ENCODE data around the gene VAX1.

DNA sequence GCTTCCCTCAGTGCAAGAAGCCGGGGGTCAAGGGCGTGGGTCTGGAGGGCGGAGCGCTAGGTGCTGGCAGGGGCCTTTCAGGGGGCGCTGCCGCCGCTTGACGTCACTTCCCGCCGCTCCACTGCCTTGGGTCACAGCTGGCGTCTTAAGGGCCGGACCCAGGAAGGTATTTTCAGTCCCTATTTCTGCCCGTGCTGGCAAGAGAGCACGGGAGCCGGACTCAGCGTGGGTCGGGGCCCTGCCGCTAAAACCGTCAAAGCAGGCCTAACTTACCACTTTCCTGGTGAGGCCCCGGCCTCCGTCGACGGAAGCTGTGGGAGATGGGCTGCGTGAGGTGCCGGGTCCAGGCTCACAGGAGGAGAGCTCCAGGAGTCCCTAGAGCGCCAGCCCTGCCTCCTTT lies 12.0 kb downstream of the VAX1 start:
- TF ChIP-seq, protein P1, sequence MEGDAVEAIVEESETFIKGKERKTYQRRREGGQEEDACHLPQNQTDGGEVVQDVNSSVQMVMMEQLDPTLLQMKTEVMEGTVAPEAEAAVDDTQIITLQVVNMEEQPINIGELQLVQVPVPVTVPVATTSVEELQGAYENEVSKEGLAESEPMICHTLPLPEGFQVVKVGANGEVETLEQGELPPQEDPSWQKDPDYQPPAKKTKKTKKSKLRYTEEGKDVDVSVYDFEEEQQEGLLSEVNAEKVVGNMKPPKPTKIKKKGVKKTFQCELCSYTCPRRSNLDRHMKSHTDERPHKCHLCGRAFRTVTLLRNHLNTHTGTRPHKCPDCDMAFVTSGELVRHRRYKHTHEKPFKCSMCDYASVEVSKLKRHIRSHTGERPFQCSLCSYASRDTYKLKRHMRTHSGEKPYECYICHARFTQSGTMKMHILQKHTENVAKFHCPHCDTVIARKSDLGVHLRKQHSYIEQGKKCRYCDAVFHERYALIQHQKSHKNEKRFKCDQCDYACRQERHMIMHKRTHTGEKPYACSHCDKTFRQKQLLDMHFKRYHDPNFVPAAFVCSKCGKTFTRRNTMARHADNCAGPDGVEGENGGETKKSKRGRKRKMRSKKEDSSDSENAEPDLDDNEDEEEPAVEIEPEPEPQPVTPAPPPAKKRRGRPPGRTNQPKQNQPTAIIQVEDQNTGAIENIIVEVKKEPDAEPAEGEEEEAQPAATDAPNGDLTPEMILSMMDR (IDR thresholded peaks at IDR 0.05; ENCODE audit: low read depth, low read length), result no peak
- no peak for TF ChIP-seq POLR2A (IDR thresholded peaks at IDR 0.05; ENCODE audit: extremely low read depth, insufficient read length)
- TF ChIP-seq, protein P2, sequence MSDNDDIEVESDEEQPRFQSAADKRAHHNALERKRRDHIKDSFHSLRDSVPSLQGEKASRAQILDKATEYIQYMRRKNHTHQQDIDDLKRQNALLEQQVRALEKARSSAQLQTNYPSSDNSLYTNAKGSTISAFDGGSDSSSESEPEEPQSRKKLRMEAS (IDR thresholded peaks at IDR 0.05; ENCODE audit: low read depth, low read length), result no peak
